CD4-positive, alpha-beta memory T cell (primary cell): ENCODE results near the gene FAAH. TPM values are rescaled to one million over a fixed set of nuclear protein-coding genes. Genes with fewer than 3 reads are reported as not detected.
A peak's percentile ranks its signal among the peaks of the same experiment; 100 is the strongest.
"Not testable (repeated sequence)": the region's sequence is repeated elsewhere in the genome, so short reads cannot be mapped to it uniquely, and the experiment has no call there.

ENCODE experiments used
- CTCF ChIA-PET: fragments of 350-600 bp; sonication (Branson Sonifier 250); formaldehyde crosslinking; loops from one replicate; lab custom pipeline; 2021; ENCODE audit warnings: inconsistent platforms; ENCODE audit not compliant: partially characterized antibody; lab: Charles Lee
- POLR2A ChIA-PET: fragments of 350-600 bp; sonication (Branson Sonifier 250); formaldehyde crosslinking; loops from one replicate; lab custom pipeline; 2021; ENCODE audit not compliant: partially characterized antibody; lab: Charles Lee
- DNase-seq, 5 donors: peaks; one replicate each; pipeline versions ENCODE4 v3.0.0 to v3.0.0-alpha.2; 2020 to 2022; ENCODE audit warnings: mixed read lengths in 1 of 5
- H3K27ac ChIP-seq: one replicate; pipeline ENCODE4 v1.7.0; 2013; ENCODE audit warnings: low read depth, low read length
- H3K27me3 ChIP-seq: 2 replicates; pipeline ENCODE4 v1.7.0; 2013; ENCODE audit warnings: mild to moderate bottlenecking, low read length, moderate library complexity; ENCODE audit not compliant: insufficient read depth
- H3K36me3 ChIP-seq: 2 replicates; pipeline ENCODE4 v1.7.0; 2013; ENCODE audit warnings: mild to moderate bottlenecking, low read length, moderate library complexity; ENCODE audit not compliant: insufficient read depth
- H3K4me1 ChIP-seq: 2 replicates; pipeline ENCODE4 v1.7.0; 2013; ENCODE audit warnings: mild to moderate bottlenecking, low read length, moderate library complexity; ENCODE audit not compliant: insufficient read depth
- H3K4me3 ChIP-seq, 2 donors: one replicate each; pipeline ENCODE4 v1.7.0; 2013; ENCODE audit warnings: low read length in 2 of 2, mild to moderate bottlenecking in 1 of 2
- H3K9me3 ChIP-seq, 2 donors: one replicate each; pipeline ENCODE4 v1.7.0; 2013; ENCODE audit warnings: low read length in 2 of 2, control low read depth in 1 of 2; ENCODE audit not compliant: control insufficient read depth in 1 of 2
- H3K27ac Mint-ChIP-seq, 7 donors: one replicate each; pipeline ENCODE4 v1.8.0; 2020 to 2021; ENCODE audit warnings: mixed read lengths in 7 of 7, mild to moderate bottlenecking in 6 of 7, inconsistent platforms in 3 of 7, moderate library complexity in 3 of 7
- H3K27me3 Mint-ChIP-seq, 2 donors: one replicate each; pipeline ENCODE4 v1.8.0; 2020 to 2021; ENCODE audit warnings: mixed read lengths in 2 of 2
- H3K36me3 Mint-ChIP-seq, 2 donors: one replicate each; pipeline ENCODE4 v1.8.0; 2020 to 2021; ENCODE audit warnings: mixed read lengths in 2 of 2, inconsistent platforms in 1 of 2, mild to moderate bottlenecking in 1 of 2
- H3K4me1 Mint-ChIP-seq, 4 donors: one replicate each; pipeline ENCODE4 v1.8.0; 2020 to 2021; ENCODE audit warnings: mixed read lengths in 4 of 4, mild to moderate bottlenecking in 1 of 4
- H3K4me3 Mint-ChIP-seq, 8 donors: one replicate each; pipeline ENCODE4 v1.8.0; 2020 to 2021; ENCODE audit warnings: mixed read lengths in 8 of 8, mild to moderate bottlenecking in 7 of 8, moderate library complexity in 6 of 8, inconsistent platforms in 3 of 8
- H3K9me3 Mint-ChIP-seq, 8 donors: one replicate each; pipeline ENCODE4 v1.8.0; 2020 to 2021; ENCODE audit warnings: mixed read lengths in 8 of 8, mild to moderate bottlenecking in 5 of 8, inconsistent platforms in 3 of 8, moderate library complexity in 1 of 8
- intact Hi-C: fragments of 100-400 bp; cut with micrococcal nuclease; formaldehyde crosslinking; loops from one replicate; pipeline ENCODE4 v1.15.1; 2023
- polyA plus RNA-seq, 2 donors: library from polyadenylated mRNA; unstranded; fragments of 300-500 nt; fragmentation: Illumina TruSeq; gene quantifications; one replicate each; pipeline ENCODE4 v1.2.3, GENCODE V29; 2021
- total RNA-seq, 2 experiments: library from RNA; stranded (reverse); gene quantifications; one replicate each; pipeline ENCODE4 v1.2.3, GENCODE V29; 2021

The FAAH gene
- total and polyA plus RNA-seq, 4 experiments from 2014 or later, result 2.0 to 10.7 (median 5.9) TPM

GRCh38 chr1:46364612-46365011 is 29.5 kb upstream of the FAAH start:
- ChIA-PET POLR2A (no interaction called here), CTCF (no interaction called here)
- Histone ChIP-seq H3K27me3 (no peaks in the 10 kb centered on the region), H3K36me3 (peaks cover 42% of the 10 kb centered on the region), H3K4me3 (no peak overlapping the region), H3K9me3 (no peaks in the 10 kb centered on the region), H3K27ac (no peak overlapping the region), H3K4me1 (no peaks in the 10 kb centered on the region)
- no peak for DNase-seq
- no peak overlapping the region for H3K4me3 Mint-ChIP-seq
- peaks cover 45 to 62% of the 10 kb centered on the region in 2 donors for H3K36me3 Mint-ChIP-seq
- no peaks in the 10 kb centered on the region for H3K4me1 Mint-ChIP-seq
- no peaks in the 10 kb centered on the region for H3K27me3 Mint-ChIP-seq
- H3K27ac Mint-ChIP-seq, result peak overlapping the region in 1 of 7 donors; percentile 42
- intact Hi-C loops, result no loop called here
- H3K9me3 Mint-ChIP-seq, result no peaks in the 10 kb centered on the region

GRCh38 chr1:46365796-46366195 is 28.3 kb upstream of the FAAH start:
- peaks cover 37% of the 10 kb centered on the region for H3K36me3 ChIP-seq
- H3K4me1 Mint-ChIP-seq, result not testable (repeated sequence)

DNA sequence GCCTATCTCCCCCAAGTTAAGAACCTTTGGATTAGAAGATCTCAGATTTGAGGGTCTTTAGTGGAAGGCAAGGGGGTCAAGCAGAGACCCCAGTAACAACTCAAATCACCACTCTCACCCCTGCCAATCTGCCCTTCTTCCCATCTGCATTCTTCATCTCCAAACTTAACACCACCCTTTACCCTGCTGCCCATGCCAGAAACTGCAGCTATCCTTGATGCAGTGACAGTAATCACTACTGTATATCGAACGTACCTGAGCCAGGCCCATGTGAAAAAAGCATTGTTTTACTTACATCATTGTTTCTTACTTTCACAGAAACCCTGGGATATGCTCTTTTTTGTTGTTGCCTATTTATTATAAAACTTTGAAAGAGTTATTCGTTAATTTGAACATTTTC is 27.0 kb upstream of the FAAH start:
- H3K36me3 ChIP-seq, result peaks cover 25% of the 10 kb centered on the region
- no peak overlapping the region for H3K27ac ChIP-seq
- ChIA-PET CTCF (interaction anchor here (0.7 kb wide), 1 partner anchor 9 kb away, joined by 3 read pairs; no protein-coding TSS in a partner anchor), POLR2A (no interaction called here)
- peak overlapping the region in 2 of 7 donors; percentile 36 to 66 for H3K27ac Mint-ChIP-seq
- no peaks in the 10 kb centered on the region for H3K4me1 ChIP-seq
- no peaks in the 10 kb centered on the region for H3K27me3 ChIP-seq
- intact Hi-C loops, result no loop called here
- H3K9me3 ChIP-seq, result no peaks in the 10 kb centered on the region
- H3K4me1 Mint-ChIP-seq, result no peaks in the 10 kb centered on the region
- no peak overlapping the region for H3K4me3 ChIP-seq
- no peak overlapping the region for H3K4me3 Mint-ChIP-seq
- H3K9me3 Mint-ChIP-seq, result no peaks in the 10 kb centered on the region
- no peaks in the 10 kb centered on the region for H3K27me3 Mint-ChIP-seq
- DNase-seq, result no peak
- peaks cover 38 to 49% of the 10 kb centered on the region in 2 donors for H3K36me3 Mint-ChIP-seq

More at GRCh38 chr1:46365796-46366195, 28.3 kb upstream of the FAAH start:
- H3K4me1 ChIP-seq, H3K9me3 ChIP-seq, POLR2A ChIA-PET, H3K27me3 Mint-ChIP-seq, H3K27ac Mint-ChIP-seq, H3K27me3 ChIP-seq, H3K4me3 ChIP-seq, intact Hi-C loops, H3K4me3 Mint-ChIP-seq, CTCF ChIA-PET, H3K9me3 Mint-ChIP-seq, DNase-seq, H3K27ac ChIP-seq: not testable (repeated sequence)
- H3K36me3 Mint-ChIP-seq, result peaks cover 46 to 62% of the 10 kb centered on the region in 2 donors

DNA sequence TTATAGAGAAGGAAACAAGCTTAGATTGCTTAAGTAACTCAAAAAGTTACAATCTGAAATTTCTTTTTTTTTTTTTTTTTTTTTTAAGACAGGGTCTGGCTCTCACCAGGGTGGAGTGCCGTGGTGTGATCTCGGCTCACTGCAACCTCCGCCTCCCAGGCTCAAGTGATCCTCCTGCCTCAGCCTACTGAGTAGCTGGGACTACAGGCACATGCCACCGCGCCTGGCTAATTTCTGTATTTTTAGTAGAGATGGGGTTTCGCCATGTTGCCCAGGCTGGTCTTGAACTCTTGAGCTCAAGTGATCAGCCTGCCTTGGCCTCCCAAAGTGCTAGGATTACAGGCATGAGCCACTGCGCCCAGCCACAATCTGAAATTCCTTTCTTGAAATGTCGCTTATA is 26.4 kb upstream of the FAAH start:
- intact Hi-C loops, H3K9me3 ChIP-seq, H3K27ac ChIP-seq, H3K4me1 ChIP-seq, H3K27me3 ChIP-seq, DNase-seq, H3K27ac Mint-ChIP-seq, POLR2A ChIA-PET, H3K4me1 Mint-ChIP-seq, H3K4me3 Mint-ChIP-seq, H3K4me3 ChIP-seq, H3K27me3 Mint-ChIP-seq, H3K9me3 Mint-ChIP-seq: not testable (repeated sequence)
- CTCF ChIA-PET, result interaction anchor here (0.7 kb wide), 2 partner anchors 9 to 39 kb away, joined by 3 to 4 read pairs; no protein-coding TSS in a partner anchor
- H3K36me3 Mint-ChIP-seq, result peaks cover 39 to 46% of the 10 kb centered on the region in 2 donors
- H3K36me3 ChIP-seq, result peaks cover 18% of the 10 kb centered on the region

- Mint-ChIP-seq H3K4me1 (no peaks in the 10 kb centered on the region), H3K27ac (peak overlapping the region in 2 of 7 donors; percentile 1 to 46), H3K9me3 (no peaks in the 10 kb centered on the region), H3K36me3 (peaks cover 38 to 39% of the 10 kb centered on the region in 2 donors), H3K27me3 (no peaks in the 10 kb centered on the region), H3K4me3 (no peak overlapping the region)
- peaks cover 10% of the 10 kb centered on the region for H3K36me3 ChIP-seq
- no peak overlapping the region for H3K27ac ChIP-seq
- CTCF ChIA-PET, result no interaction called here
- no peaks in the 10 kb centered on the region for H3K27me3 ChIP-seq
- intact Hi-C loops, result no loop called here
- H3K4me3 ChIP-seq, result no peak overlapping the region
- no peaks in the 10 kb centered on the region for H3K9me3 ChIP-seq
- no peaks in the 10 kb centered on the region for H3K4me1 ChIP-seq
- DNase-seq, result no peak
- POLR2A ChIA-PET, result no interaction called here
Observed at GRCh38 chr1:46368791-46369190, 25.3 kb upstream of the FAAH start.

DNA sequence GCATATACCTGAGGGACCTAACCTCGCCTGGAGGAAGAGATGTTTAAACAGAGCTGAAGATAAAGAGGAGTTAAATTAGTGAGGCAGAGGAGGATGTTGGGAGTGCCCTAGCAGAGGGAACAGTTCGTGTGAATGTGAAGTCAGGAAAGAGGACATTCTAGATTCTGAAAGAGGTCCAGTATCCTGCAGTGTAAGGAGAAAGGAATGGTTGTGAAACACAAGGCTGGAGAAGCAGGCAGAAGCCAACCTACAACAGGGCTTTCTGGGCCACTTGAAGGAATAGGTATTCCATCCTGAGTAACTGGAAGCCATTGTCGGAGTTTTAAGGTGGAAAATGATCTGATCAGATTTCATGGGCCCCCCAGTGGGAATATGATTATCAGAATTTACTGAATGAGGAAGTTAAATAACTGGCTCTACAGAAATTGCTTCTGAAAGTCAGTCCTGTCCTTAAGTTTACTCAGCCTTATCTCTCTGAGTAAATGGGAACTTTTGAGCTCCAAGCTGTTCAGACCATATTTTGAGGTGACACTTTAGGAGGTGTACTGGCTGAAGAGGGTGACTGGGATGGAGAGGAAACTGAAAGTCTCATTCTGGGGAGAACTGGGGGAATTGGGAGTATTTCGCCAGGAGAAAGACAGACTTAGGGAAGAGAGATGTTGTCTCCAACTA is 24.4 kb upstream of the FAAH start:
- ChIA-PET POLR2A (no interaction called here), CTCF (no interaction called here)
- Histone ChIP-seq H3K27ac (no peak overlapping the region), H3K9me3 (no peaks in the 10 kb centered on the region), H3K4me1 (no peaks in the 10 kb centered on the region), H3K27me3 (no peaks in the 10 kb centered on the region), H3K36me3 (peaks cover 10% of the 10 kb centered on the region), H3K4me3 (no peak overlapping the region)
- Mint-ChIP-seq H3K4me1 (no peaks in the 10 kb centered on the region), H3K9me3 (no peaks in the 10 kb centered on the region), H3K4me3 (no peak overlapping the region), H3K27me3 (no peaks in the 10 kb centered on the region), H3K36me3 (peaks cover 37 to 39% of the 10 kb centered on the region in 2 donors), H3K27ac (peak overlapping the region in 2 of 7 donors; percentile 67 to 70)
- intact Hi-C loops, result no loop called here
- no peak for DNase-seq

- H3K36me3 Mint-ChIP-seq, result peaks cover 32 to 34% of the 10 kb centered on the region in 2 donors
- Histone ChIP-seq H3K9me3 (no peaks in the 10 kb centered on the region), H3K4me1 (no peaks in the 10 kb centered on the region), H3K36me3 (peaks cover 10% of the 10 kb centered on the region), H3K27ac (no peak overlapping the region), H3K4me3 (no peak overlapping the region), H3K27me3 (no peaks in the 10 kb centered on the region)
- no peak for DNase-seq
- intact Hi-C loops, result no loop called here
- H3K4me1 Mint-ChIP-seq, result no peaks in the 10 kb centered on the region
- H3K27me3 Mint-ChIP-seq, result no peaks in the 10 kb centered on the region
- H3K4me3 Mint-ChIP-seq, result no peak overlapping the region
- H3K27ac Mint-ChIP-seq, result peak overlapping the region in 1 of 7 donors; percentile 70
- POLR2A ChIA-PET, result no interaction called here
- CTCF ChIA-PET, result no interaction called here
- H3K9me3 Mint-ChIP-seq, result no peaks in the 10 kb centered on the region
Observed at GRCh38 chr1:46370214-46370633, 23.9 kb upstream of the FAAH start.
